ENCODE results near the gene C3orf18.
"Not testable (repeated sequence)": the region's sequence is repeated elsewhere in the genome, so short reads cannot be mapped to it uniquely, and the experiment has no call there.

The C3orf18 gene

GRCh38 chr3:50524746-50525145 lies 42.8 kb downstream of the C3orf18 start:
- no peak overlapping the region for H3K9ac ChIP-seq (ENCODE audit: low read depth, low read length)
- H3K4me1 ChIP-seq (ENCODE audit: insufficient read depth, low read length), result peaks cover 16% of the 10 kb centered on the region
- no peaks in the 10 kb centered on the region for H3K36me3 ChIP-seq (ENCODE audit: insufficient read depth, low read depth, low read length)
- no peaks in the 10 kb centered on the region for H3K9me3 ChIP-seq (ENCODE audit: insufficient read depth, low read depth, low read length)
- peaks cover 14% of the 10 kb centered on the region for H3K27me3 ChIP-seq (ENCODE audit: insufficient read depth, low read length)
- H3K27ac ChIP-seq (ENCODE audit: low read length), result no peak overlapping the region
- no peak overlapping the region for H3K4me3 ChIP-seq (ENCODE audit: low read length)

GRCh38 chr3:50523279-50523811 lies 44.2 kb downstream of the C3orf18 start:
- H3K27ac ChIP-seq (ENCODE audit: low read length), result no peak overlapping the region
- H3K27me3 ChIP-seq (ENCODE audit: insufficient read depth, low read length), result no peaks in the 10 kb centered on the region
- no peak overlapping the region for H3K4me3 ChIP-seq (ENCODE audit: low read length)
- H3K9ac ChIP-seq (ENCODE audit: low read depth, low read length), result no peak overlapping the region
- no peaks in the 10 kb centered on the region for H3K9me3 ChIP-seq (ENCODE audit: insufficient read depth, low read depth, low read length)
- peaks cover 17% of the 10 kb centered on the region for H3K4me1 ChIP-seq (ENCODE audit: insufficient read depth, low read length)
- no peaks in the 10 kb centered on the region for H3K36me3 ChIP-seq (ENCODE audit: insufficient read depth, low read depth, low read length)

GRCh38 chr3:50521572-50521971 lies 46.0 kb downstream of the C3orf18 start:
- Histone ChIP-seq H3K9ac (ENCODE audit: low read depth, low read length) (no peak overlapping the region), H3K36me3 (ENCODE audit: insufficient read depth, low read depth, low read length) (no peaks in the 10 kb centered on the region), H3K4me1 (ENCODE audit: insufficient read depth, low read length) (peaks cover 29% of the 10 kb centered on the region)

GRCh38 chr3:50520849-50521248 lies 46.7 kb downstream of the C3orf18 start:
- Histone ChIP-seq H3K4me1 (ENCODE audit: insufficient read depth, low read length) (peaks cover 33% of the 10 kb centered on the region), H3K9me3 (ENCODE audit: insufficient read depth, low read depth, low read length) (no peaks in the 10 kb centered on the region), H3K4me3 (ENCODE audit: low read length) (no peak overlapping the region), H3K27me3 (ENCODE audit: insufficient read depth, low read length) (no peaks in the 10 kb centered on the region), H3K27ac (ENCODE audit: low read length) (no peak overlapping the region), H3K9ac (ENCODE audit: low read depth, low read length) (peak overlapping the region; percentile 16), H3K36me3 (ENCODE audit: insufficient read depth, low read depth, low read length) (no peaks in the 10 kb centered on the region)

More at GRCh38 chr3:50521572-50521971, 46.0 kb downstream of the C3orf18 start:
- no peaks in the 10 kb centered on the region for H3K9me3 ChIP-seq (ENCODE audit: insufficient read depth, low read depth, low read length)
- H3K27ac ChIP-seq (ENCODE audit: low read length), result no peak overlapping the region
- no peak overlapping the region for H3K4me3 ChIP-seq (ENCODE audit: low read length)
- H3K27me3 ChIP-seq (ENCODE audit: insufficient read depth, low read length), result no peaks in the 10 kb centered on the region

GRCh38 chr3:50519471-50520089 lies 48.0 kb downstream of the C3orf18 start:
- H3K4me1 ChIP-seq (ENCODE audit: insufficient read depth, low read length), result peaks cover 42% of the 10 kb centered on the region
- H3K27ac ChIP-seq (ENCODE audit: low read length), result no peak overlapping the region
- no peaks in the 10 kb centered on the region for H3K27me3 ChIP-seq (ENCODE audit: insufficient read depth, low read length)
- H3K36me3 ChIP-seq (ENCODE audit: insufficient read depth, low read depth, low read length), result no peaks in the 10 kb centered on the region
- no peak overlapping the region for H3K4me3 ChIP-seq (ENCODE audit: low read length)
- no peak overlapping the region for H3K9ac ChIP-seq (ENCODE audit: low read depth, low read length)
- H3K9me3 ChIP-seq (ENCODE audit: insufficient read depth, low read depth, low read length), result no peaks in the 10 kb centered on the region

GRCh38 chr3:50518436-50518835 lies 49.1 kb downstream of the C3orf18 start:
- H3K27me3 ChIP-seq (ENCODE audit: insufficient read depth, low read length), result no peaks in the 10 kb centered on the region
- H3K9ac ChIP-seq (ENCODE audit: low read depth, low read length), result no peak overlapping the region
- H3K27ac ChIP-seq (ENCODE audit: low read length), result no peak overlapping the region
- H3K4me1 ChIP-seq (ENCODE audit: insufficient read depth, low read length), result peaks cover 42% of the 10 kb centered on the region
- no peak overlapping the region for H3K4me3 ChIP-seq (ENCODE audit: low read length)
- H3K9me3 ChIP-seq (ENCODE audit: insufficient read depth, low read depth, low read length), result no peaks in the 10 kb centered on the region
- H3K36me3 ChIP-seq (ENCODE audit: insufficient read depth, low read depth, low read length), result no peaks in the 10 kb centered on the region

- Histone ChIP-seq H3K27ac (ENCODE audit: low read length) (peak overlapping the region; percentile 40), H3K4me3 (ENCODE audit: low read length) (no peak overlapping the region), H3K9me3 (ENCODE audit: insufficient read depth, low read depth, low read length) (no peaks in the 10 kb centered on the region), H3K27me3 (ENCODE audit: insufficient read depth, low read length) (no peaks in the 10 kb centered on the region), H3K36me3 (ENCODE audit: insufficient read depth, low read depth, low read length) (no peaks in the 10 kb centered on the region), H3K9ac (ENCODE audit: low read depth, low read length) (no peak overlapping the region; the same call in 1 of the 2 replicates), H3K4me1 (ENCODE audit: insufficient read depth, low read length) (peaks cover 42% of the 10 kb centered on the region)
Measured at GRCh38 chr3:50517721-50518206, 49.8 kb downstream of the C3orf18 start.

- no peak overlapping the region for H3K27ac ChIP-seq (ENCODE audit: low read length)
- H3K4me3 ChIP-seq (ENCODE audit: low read length), result peak overlapping the region; percentile 55; the same call in 1 of the 2 replicates
Measured at GRCh38 chr3:50516440-50516871, 51.1 kb downstream of the C3orf18 start.

GRCh38 chr3:50515565-50516439 lies 51.7 kb downstream of the C3orf18 start:
- H3K9ac ChIP-seq (ENCODE audit: low read depth, low read length), result peak overlapping the region; percentile 58; the same call in 1 of the 2 replicates
- H3K36me3 ChIP-seq (ENCODE audit: insufficient read depth, low read depth, low read length), result no peaks in the 10 kb centered on the region
- peaks cover 29% of the 10 kb centered on the region for H3K4me1 ChIP-seq (ENCODE audit: insufficient read depth, low read length)
- peak overlapping the region; percentile 55; the same call in 1 of the 2 replicates for H3K4me3 ChIP-seq (ENCODE audit: low read length)
- peak overlapping the region; percentile 58 for H3K27ac ChIP-seq (ENCODE audit: low read length)
- no peaks in the 10 kb centered on the region for H3K27me3 ChIP-seq (ENCODE audit: insufficient read depth, low read length)
- no peaks in the 10 kb centered on the region for H3K9me3 ChIP-seq (ENCODE audit: insufficient read depth, low read depth, low read length)

More at GRCh38 chr3:50516440-50516871, 51.1 kb downstream of the C3orf18 start:
- no peaks in the 10 kb centered on the region for H3K27me3 ChIP-seq (ENCODE audit: insufficient read depth, low read length)
- H3K4me1 ChIP-seq (ENCODE audit: insufficient read depth, low read length), result peaks cover 36% of the 10 kb centered on the region
- H3K9ac ChIP-seq (ENCODE audit: low read depth, low read length), result peak overlapping the region; percentile 63; the same call in 1 of the 2 replicates
- no peaks in the 10 kb centered on the region for H3K36me3 ChIP-seq (ENCODE audit: insufficient read depth, low read depth, low read length)
- H3K9me3 ChIP-seq (ENCODE audit: insufficient read depth, low read depth, low read length), result no peaks in the 10 kb centered on the region

- H3K27ac ChIP-seq (ENCODE audit: low read length), result not testable (repeated sequence)
Measured at GRCh38 chr3:50512908-50513307, 54.6 kb downstream of the C3orf18 start.

GRCh38 chr3:50512131-50512530 lies 55.4 kb downstream of the C3orf18 start:
- H3K9ac ChIP-seq (ENCODE audit: low read depth, low read length), result no peak overlapping the region
- no peaks in the 10 kb centered on the region for H3K9me3 ChIP-seq (ENCODE audit: insufficient read depth, low read depth, low read length)
- H3K27ac ChIP-seq (ENCODE audit: low read length), result no peak overlapping the region
- H3K4me3 ChIP-seq (ENCODE audit: low read length), result no peak overlapping the region
- peaks cover 19% of the 10 kb centered on the region for H3K4me1 ChIP-seq (ENCODE audit: insufficient read depth, low read length)
- H3K27me3 ChIP-seq (ENCODE audit: insufficient read depth, low read length), result no peaks in the 10 kb centered on the region; the same call in 1 of the 2 replicates
- no peaks in the 10 kb centered on the region for H3K36me3 ChIP-seq (ENCODE audit: insufficient read depth, low read depth, low read length)

More at GRCh38 chr3:50512908-50513307, 54.6 kb downstream of the C3orf18 start:
- H3K9ac ChIP-seq (ENCODE audit: low read depth, low read length); H3K9me3 ChIP-seq (ENCODE audit: insufficient read depth, low read depth, low read length); H3K27me3 ChIP-seq (ENCODE audit: insufficient read depth, low read length); H3K4me3 ChIP-seq (ENCODE audit: low read length); H3K36me3 ChIP-seq (ENCODE audit: insufficient read depth, low read depth, low read length): not testable (repeated sequence)
- H3K4me1 ChIP-seq (ENCODE audit: insufficient read depth, low read length), result peaks cover 25% of the 10 kb centered on the region

All from iPS-20b (cell line).